Frontal cortex (tissue), 4 donors: Measurements from ENCODE around the gene CSN2. TPM values are rescaled to one million over a fixed set of nuclear protein-coding genes. Genes with fewer than 3 reads are reported as not detected.

Experiments used
- DNase-seq, 2 donors: peaks; one replicate each; pipeline ENCODE4 v3.0.0; 2012; ENCODE audit warnings: low spot score in 2 of 2
- FAIRE-seq: peaks from 2 replicates; lab custom pipeline; 2012; peaks lifted over from hg19 to GRCh38; lab: Jason Lieb, UNC
- total RNA-seq: library from RNA; depleted of rRNA; stranded (reverse); fragments of >200 nt; gene quantifications from one replicate; pipeline ENCODE4 v1.2.3, GENCODE V29; 2014
- donor health status: control.
- donor health status: control.
- donor health status: control.

CSN2 gene
- total RNA-seq, 1 donor from 2014 or later: not detected

- FAIRE-seq (no peak), DNase-seq (no peak)
Observed at GRCh38 chr4:69909195-69909594, 56.3 kb downstream of the CSN2 start.

GRCh38 chr4:69907151-69907550, 58.4 kb downstream of the CSN2 start:
- DNase-seq: no peak

More at GRCh38 chr4:69907151-69907550, 58.4 kb downstream of the CSN2 start:
- no peak for FAIRE-seq

Other genes starting within 250 kb of the CSN2 start
- gene SULT1B1, start 205.1 kb downstream of the CSN2 start, total RNA-seq: 0.41 TPM
- gene SULT1E1, start 105.6 kb downstream of the CSN2 start, total RNA-seq: 11.4 TPM
- gene CSN1S1, start 34.7 kb downstream of the CSN2 start, total RNA-seq: 0.41 TPM
- not detected for gene STATH, start 30.2 kb upstream of the CSN2 start, total RNA-seq
- not detected for gene HTN3, start 62.7 kb upstream of the CSN2 start, total RNA-seq
- gene HTN1, start 84.7 kb upstream of the CSN2 start, total RNA-seq: not detected
- not detected for gene PRR27, start 188.5 kb upstream of the CSN2 start, total RNA-seq
- not detected for gene ODAM, start 230.0 kb upstream of the CSN2 start, total RNA-seq